ENCODE data around the gene IRS1. TPM values are rescaled to one million over a fixed set of nuclear protein-coding genes. Genes with fewer than 3 reads are reported as not detected.

IRS1 gene
- total RNA-seq, 6 experiments from 2014 or later = 9.0 to 24.4 (median 15.8) TPM

- no peak for ATAC-seq
- no peak for DNase-seq
- peaks cover 0 to 69% (median 27%) of the 10 kb centered on the region in 4 donors for H3K4me1 ChIP-seq
- TF ChIP-seq CTCF (IDR thresholded peaks at IDR 0.05) = no peak
- TF ChIP-seq POLR2A (IDR thresholded peaks at IDR 0.05) = no peak
- no peaks in the 10 kb centered on the region for H3K36me3 ChIP-seq
- intact Hi-C loops (cut with DNase I) = loop anchor here in 1 of 2 donors (10.0 kb wide), 1 partner anchor 58 kb away; the partner anchor contains the start of gene IRS1
- WGBS (ENCODE audit: insufficient coverage, low coverage, low lambda C conversion rate, missing lambda C conversion rate) = 79% methylated on average over 4 of the region's 4 CpGs
- no peak overlapping the region for H3K4me3 ChIP-seq
- H3K27ac ChIP-seq = peak overlapping the region in 1 of 3 donors; percentile 14
- H3K9me3 ChIP-seq = no peaks in the 10 kb centered on the region
- no peaks in the 10 kb centered on the region for H3K27me3 ChIP-seq
Observed at GRCh38 chr2:226736382-226736781, 63.2 kb downstream of the IRS1 start.

GRCh38 chr2:226733927-226734564 is 65.6 kb downstream of the IRS1 start:
- Histone ChIP-seq H3K4me3 (peak overlapping the region in 1 of 3 donors; percentile 23), H3K36me3 (no peaks in the 10 kb centered on the region), H3K27ac (peak overlapping the region; percentile 71 to 92 (median 86)), H3K9me3 (no peaks in the 10 kb centered on the region), H3K27me3 (no peaks in the 10 kb centered on the region), H3K4me1 (peaks cover 0 to 59% (median 19%) of the 10 kb centered on the region in 4 donors)
- intact Hi-C loops (cut with DNase I) = loop anchor here in 1 of 2 donors (10.0 kb wide), 1 partner anchor 61 kb away; the partner anchor contains the start of gene IRS1
- DNase-seq = no peak
- no peak for TF ChIP-seq CTCF (IDR thresholded peaks at IDR 0.05)
- no peak for TF ChIP-seq POLR2A (IDR thresholded peaks at IDR 0.05)
- ATAC-seq = no peak
- WGBS (ENCODE audit: insufficient coverage, low coverage, low lambda C conversion rate, missing lambda C conversion rate) = 51% methylated on average over 3 of the region's 4 CpGs

- 10% methylated on average over 6 of the region's 6 CpGs for WGBS (ENCODE audit: insufficient coverage, low coverage, low lambda C conversion rate, missing lambda C conversion rate)
- TF ChIP-seq POLR2A (IDR thresholded peaks at IDR 0.05) (peak; percentile 29), CTCF (IDR thresholded peaks at IDR 0.05) (peak in 1 of 4 donors; percentile 15)
- Histone ChIP-seq H3K27me3 (no peaks in the 10 kb centered on the region), H3K4me1 (peaks cover 0 to 58% (median 19%) of the 10 kb centered on the region in 4 donors), H3K4me3 (peak overlapping the region in 1 of 3 donors; percentile 23), H3K9me3 (no peaks in the 10 kb centered on the region), H3K36me3 (no peaks in the 10 kb centered on the region), H3K27ac (peak overlapping the region; percentile 71 to 92 (median 86))
- intact Hi-C loops (cut with DNase I) = loop anchor here in 1 of 2 donors (10.0 kb wide), 1 partner anchor 61 kb away; the partner anchor contains the start of gene IRS1
- ATAC-seq (peak; percentile 72 to 89 (median 78)), DNase-seq (peak in 2 of 3 donors; percentile 55 to 72)
Observed at GRCh38 chr2:226733189-226733858, 66.3 kb downstream of the IRS1 start.

GRCh38 chr2:226732478-226733188 is 67.0 kb downstream of the IRS1 start:
- WGBS (ENCODE audit: insufficient coverage, low coverage, low lambda C conversion rate, missing lambda C conversion rate) = 58% methylated on average over 4 of the region's 4 CpGs
- Histone ChIP-seq H3K4me3 (no peak overlapping the region), H3K4me1 (peaks cover 0 to 51% (median 16%) of the 10 kb centered on the region in 4 donors), H3K27me3 (no peaks in the 10 kb centered on the region), H3K36me3 (no peaks in the 10 kb centered on the region), H3K9me3 (no peaks in the 10 kb centered on the region), H3K27ac (peak overlapping the region; percentile 59 to 92 (median 86))
- no peak for TF ChIP-seq POLR2A (IDR thresholded peaks at IDR 0.05)
- TF ChIP-seq CTCF (IDR thresholded peaks at IDR 0.05) = no peak
- DNase-seq (no peak), ATAC-seq (peak in 3 of 4 donors; percentile 4 to 21 (median 18))
- intact Hi-C loops (cut with DNase I) = loop anchor here in 1 of 2 donors (10.0 kb wide), 1 partner anchor 62 kb away; the partner anchor contains the start of gene IRS1
